Naive thymus-derived CD8-positive, alpha-beta T cell (primary cell): Measurements from ENCODE around the gene CYP3A4. TPM values are rescaled to one million over a fixed set of nuclear protein-coding genes. Genes with fewer than 3 reads are reported as not detected.

Experiments used
- ATAC-seq, 2 donors: fragments of 150-1000 bp; cut with Tn5 transposase in 1 of 2; sonication (Bioruptor Pico), chemical (Tn5 transposase) in 1 of 2; 1 replicate in 1 of 2; 2 replicates in 1 of 2; pipeline ENCODE4 v1.10.0; 2021; ENCODE audit warnings: mild to moderate bottlenecking in 2 of 2, moderate library complexity in 2 of 2
- POLR2A ChIA-PET: fragments of 350-600 bp; sonication (Branson Sonifier 250); formaldehyde crosslinking; loops from one replicate; lab custom pipeline; 2021; ENCODE audit warnings: antibody characterized with exemption; lab: Charles Lee
- DNase-seq, 10 donors: peaks; one replicate each; pipeline versions ENCODE4 v3.0.0 to v3.0.0-alpha.2; 2020 to 2022
- H3K27ac Mint-ChIP-seq, 10 donors: one replicate each; pipeline ENCODE4 v1.8.0; 2020 to 2022; ENCODE audit warnings: mild to moderate bottlenecking in 10 of 10, mixed read lengths in 10 of 10, moderate library complexity in 4 of 10, inconsistent platforms in 1 of 10
- H3K27me3 Mint-ChIP-seq, 5 donors: one replicate each; pipeline ENCODE4 v1.8.0; 2021 to 2022; ENCODE audit warnings: mixed read lengths in 5 of 5
- H3K36me3 Mint-ChIP-seq, 3 donors: one replicate each; pipeline ENCODE4 v1.8.0; 2020 to 2022; ENCODE audit warnings: mixed read lengths in 3 of 3, mild to moderate bottlenecking in 2 of 3, inconsistent platforms in 1 of 3
- H3K4me1 Mint-ChIP-seq, 4 donors: one replicate each; pipeline ENCODE4 v1.8.0; 2021 to 2022; ENCODE audit warnings: mixed read lengths in 4 of 4
- H3K4me3 Mint-ChIP-seq, 10 donors: one replicate each; pipeline ENCODE4 v1.8.0; 2020 to 2022; ENCODE audit warnings: mild to moderate bottlenecking in 10 of 10, mixed read lengths in 10 of 10, moderate library complexity in 6 of 10, inconsistent platforms in 1 of 10
- H3K9me3 Mint-ChIP-seq, 9 donors: one replicate each; pipeline ENCODE4 v1.8.0; 2020 to 2022; ENCODE audit warnings: mixed read lengths in 9 of 9, mild to moderate bottlenecking in 3 of 9, inconsistent platforms in 1 of 9, moderate library complexity in 1 of 9
- polyA plus RNA-seq, 3 donors: library from polyadenylated mRNA; unstranded; fragments of 300-500 nt; fragmentation: Illumina TruSeq; gene quantifications; one replicate each; pipeline ENCODE4 v1.2.3, GENCODE V29; 2021
- total RNA-seq, 8 experiments: library from RNA in 2 of 8; stranded (reverse) in 2 of 8; gene quantifications; one replicate each; pipeline ENCODE4 v1.2.3 and lab custom pipeline; 2021 to 2026

Gene CYP3A4
- total RNA-seq: not detected
- under 1 TPM in 1 of 3 donors, not detected in 2; 0.14 TPM for polyA plus RNA-seq
- total RNA-seq (lab: John Stamatoyannopoulos, UW): 0 to 0.08 (median 0) reads per million in 6 experiments

DNA sequence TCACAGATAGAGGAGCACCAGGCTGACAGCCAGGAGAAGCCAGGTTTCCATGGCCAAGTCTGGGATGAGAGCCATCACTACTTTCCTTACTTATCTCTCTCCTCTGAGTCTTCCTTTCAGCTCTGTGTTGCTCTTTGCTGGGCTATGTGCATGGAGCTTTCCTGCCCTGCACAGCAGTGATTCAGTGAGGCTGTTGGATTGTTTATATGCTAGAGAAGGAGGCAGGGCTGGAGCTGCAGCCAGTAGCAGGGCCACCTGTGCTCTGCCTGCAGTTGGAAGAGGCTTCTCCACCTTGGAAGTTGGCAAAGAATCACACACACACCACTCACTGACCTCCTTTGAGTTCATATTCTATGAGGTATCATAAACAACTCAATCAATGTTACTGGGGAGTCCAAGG lies at the start of gene CYP3A4:
TSS of gene CYP3A4 (minus strand) at position 178 of the 400 bp plus-strand sequence. CDS start at position 75, 103 bp downstream.
- Mint-ChIP-seq H3K9me3 (no peaks in the 10 kb centered on the region), H3K4me1 (peaks cover 5 to 24% (median 9%) of the 10 kb centered on the region in 4 donors), H3K4me3 (no peak within 1 kb of the TSS), H3K36me3 (no peaks in the 10 kb centered on the region), H3K27me3 (peaks cover 3 to 31% (median 19%) of the 10 kb centered on the region in 5 donors), H3K27ac (peak within 1 kb of the TSS in 1 of 10 donors; percentile 10)
- no peak for ATAC-seq
- no peak for DNase-seq
- POLR2A ChIA-PET: no interaction called here

GRCh38 chr7:99833289-99833877 lies 49.4 kb upstream of the CYP3A4 start:
- H3K27me3 Mint-ChIP-seq: peaks cover 0 to 8% (median 1%) of the 10 kb centered on the region in 5 donors
- no peaks in the 10 kb centered on the region for H3K36me3 Mint-ChIP-seq
- no peak for DNase-seq
- H3K4me1 Mint-ChIP-seq: peaks cover 4 to 6% (median 5%) of the 10 kb centered on the region in 4 donors
- no peak overlapping the region for H3K4me3 Mint-ChIP-seq
- POLR2A ChIA-PET: no interaction called here
- no peaks in the 10 kb centered on the region for H3K9me3 Mint-ChIP-seq
- no peak for ATAC-seq
- no peak overlapping the region for H3K27ac Mint-ChIP-seq

- ATAC-seq (no peak), DNase-seq (no peak)
- H3K27ac Mint-ChIP-seq: no peak overlapping the region
- no peaks in the 10 kb centered on the region for H3K9me3 Mint-ChIP-seq
- H3K27me3 Mint-ChIP-seq: peaks cover 0 to 12% (median 1%) of the 10 kb centered on the region in 5 donors
- H3K4me1 Mint-ChIP-seq: no peaks in the 10 kb centered on the region
- H3K4me3 Mint-ChIP-seq: no peak overlapping the region
- H3K36me3 Mint-ChIP-seq: no peaks in the 10 kb centered on the region
- POLR2A ChIA-PET: interaction anchor here (0.6 kb wide), 1 partner anchor 16 kb away, joined by 6 read pairs; no protein-coding TSS in a partner anchor
Observed at GRCh38 chr7:99831595-99831994, 47.6 kb upstream of the CYP3A4 start.

DNA sequence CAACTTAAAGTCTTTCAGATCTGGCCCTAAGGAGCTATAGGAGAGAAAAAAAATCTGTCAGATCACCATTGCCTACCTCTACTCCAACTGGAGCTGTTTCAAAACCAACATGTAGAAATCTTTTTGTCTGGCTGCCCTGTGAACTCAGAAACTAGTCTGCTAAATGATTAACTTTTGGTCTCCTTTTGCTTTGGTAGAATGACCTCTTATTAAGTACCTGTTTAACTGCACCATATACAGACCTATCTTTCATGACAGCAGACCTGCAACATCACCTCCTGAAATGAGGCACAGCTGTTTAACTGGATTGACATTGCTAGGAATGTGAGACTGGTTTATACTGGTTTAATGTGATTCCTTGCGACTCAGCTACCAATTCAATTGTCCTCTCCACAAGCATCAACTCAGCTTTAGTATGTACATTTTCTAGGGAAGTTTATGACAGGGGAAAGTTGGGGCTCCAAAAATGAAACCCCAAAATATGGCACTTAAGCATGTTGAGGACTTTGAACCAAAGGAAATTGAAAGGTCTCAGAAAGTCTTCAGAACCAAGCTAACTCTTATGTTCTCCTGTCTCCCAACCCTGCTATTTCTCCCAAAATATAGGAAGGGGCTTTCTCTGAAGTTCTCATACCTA lies 45.7 kb upstream of the CYP3A4 start:
- Mint-ChIP-seq H3K4me3 (no peak overlapping the region), H3K27ac (no peak overlapping the region), H3K4me1 (no peaks in the 10 kb centered on the region), H3K27me3 (peaks cover 0 to 13% (median 1%) of the 10 kb centered on the region in 5 donors), H3K36me3 (no peaks in the 10 kb centered on the region), H3K9me3 (no peaks in the 10 kb centered on the region)
- DNase-seq (no peak), ATAC-seq (no peak)
- POLR2A ChIA-PET: no interaction called here

DNA sequence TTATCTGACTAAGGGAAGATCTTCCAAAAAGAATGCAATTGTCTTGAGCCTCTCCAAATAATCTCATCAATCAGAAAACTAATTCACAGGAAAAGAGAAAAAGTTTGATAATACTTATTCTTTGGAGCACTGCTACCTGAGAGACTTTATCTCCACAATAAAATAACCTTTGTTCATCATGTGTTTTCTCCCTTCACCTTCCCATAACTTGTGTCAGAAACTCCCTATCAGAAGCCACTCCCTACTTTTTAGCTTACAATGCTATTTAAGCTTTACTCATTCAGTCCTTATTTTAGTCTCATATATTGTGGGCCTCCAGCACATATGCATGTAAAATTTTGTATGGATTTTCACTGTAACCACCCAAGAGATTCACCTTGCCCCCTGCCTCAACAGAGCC lies 44.8 kb upstream of the CYP3A4 start:
- Mint-ChIP-seq H3K27ac (no peak overlapping the region), H3K27me3 (peaks cover 0 to 13% (median 1%) of the 10 kb centered on the region in 5 donors), H3K9me3 (no peaks in the 10 kb centered on the region), H3K4me1 (no peaks in the 10 kb centered on the region), H3K36me3 (no peaks in the 10 kb centered on the region), H3K4me3 (no peak overlapping the region)
- ATAC-seq: no peak
- POLR2A ChIA-PET: no interaction called here
- no peak for DNase-seq

- POLR2A ChIA-PET: no interaction called here
- Mint-ChIP-seq H3K4me1 (no peaks in the 10 kb centered on the region), H3K36me3 (no peaks in the 10 kb centered on the region), H3K27ac (peak overlapping the region in 1 of 10 donors; percentile 37), H3K9me3 (no peaks in the 10 kb centered on the region), H3K4me3 (no peak overlapping the region), H3K27me3 (peaks cover 0 to 10% (median 0%) of the 10 kb centered on the region in 5 donors)
- ATAC-seq (no peak), DNase-seq (no peak)
Observed at GRCh38 chr7:99827040-99827778, 43.2 kb upstream of the CYP3A4 start.

DNA sequence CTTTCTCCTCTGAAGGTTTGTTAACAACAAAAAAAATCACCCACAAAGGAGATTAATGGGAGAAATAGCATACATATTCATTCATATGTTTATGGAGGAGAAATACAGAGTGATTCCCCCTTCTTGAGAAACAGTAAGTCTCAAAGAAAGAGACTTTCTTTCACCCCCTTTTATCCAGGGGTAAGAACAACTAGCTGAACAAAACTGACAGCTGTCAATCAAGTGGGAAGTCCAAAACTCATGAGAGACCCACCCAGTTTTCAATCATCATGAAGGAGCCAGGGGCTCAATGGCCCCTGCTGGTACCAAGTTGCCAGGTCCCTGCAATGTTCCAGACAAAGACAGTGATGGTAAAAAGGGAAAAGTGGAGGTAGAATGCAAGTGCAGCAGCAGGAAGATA lies 41.9 kb upstream of the CYP3A4 start:
- H3K27ac Mint-ChIP-seq: no peak overlapping the region
- ATAC-seq: no peak
- no peak overlapping the region for H3K4me3 Mint-ChIP-seq
- POLR2A ChIA-PET: no interaction called here
- H3K27me3 Mint-ChIP-seq: peaks cover 0 to 10% (median 0%) of the 10 kb centered on the region in 5 donors
- DNase-seq: no peak
- H3K36me3 Mint-ChIP-seq: no peaks in the 10 kb centered on the region
- H3K9me3 Mint-ChIP-seq: no peaks in the 10 kb centered on the region
- no peaks in the 10 kb centered on the region for H3K4me1 Mint-ChIP-seq

DNA sequence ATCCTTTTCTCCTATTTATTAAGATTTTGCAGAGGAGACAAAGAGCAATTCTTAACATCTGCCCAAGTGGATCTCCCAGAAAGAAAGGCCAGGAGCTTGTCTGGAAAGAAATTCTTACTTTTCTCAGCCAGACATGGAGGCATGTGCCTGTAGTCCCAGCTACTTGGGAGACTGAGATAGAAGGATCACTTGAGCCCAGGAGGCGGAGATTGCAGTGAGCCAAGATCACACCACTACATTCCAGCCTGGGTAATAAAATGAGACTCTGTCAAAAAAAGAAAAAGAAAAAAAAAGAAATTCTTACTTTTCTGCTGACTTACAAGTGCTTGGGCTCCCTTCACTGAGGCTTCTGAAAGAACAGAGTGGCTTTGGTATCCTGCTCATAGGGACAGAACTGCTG lies 41.5 kb upstream of the CYP3A4 start:
- ATAC-seq: no peak
- Mint-ChIP-seq H3K27me3 (peaks cover 0 to 7% (median 0%) of the 10 kb centered on the region in 5 donors), H3K9me3 (no peaks in the 10 kb centered on the region), H3K27ac (no peak overlapping the region), H3K36me3 (no peaks in the 10 kb centered on the region), H3K4me3 (no peak overlapping the region), H3K4me1 (no peaks in the 10 kb centered on the region)
- no peak for DNase-seq
- POLR2A ChIA-PET: no interaction called here

GRCh38 chr7:99824091-99824490 lies 40.1 kb upstream of the CYP3A4 start:
- DNase-seq (no peak), ATAC-seq (no peak)
- Mint-ChIP-seq H3K4me3 (no peak overlapping the region), H3K4me1 (no peaks in the 10 kb centered on the region), H3K27me3 (peaks cover 0 to 7% (median 1%) of the 10 kb centered on the region in 5 donors), H3K36me3 (no peaks in the 10 kb centered on the region), H3K27ac (no peak overlapping the region), H3K9me3 (no peaks in the 10 kb centered on the region)
- POLR2A ChIA-PET: no interaction called here

DNA sequence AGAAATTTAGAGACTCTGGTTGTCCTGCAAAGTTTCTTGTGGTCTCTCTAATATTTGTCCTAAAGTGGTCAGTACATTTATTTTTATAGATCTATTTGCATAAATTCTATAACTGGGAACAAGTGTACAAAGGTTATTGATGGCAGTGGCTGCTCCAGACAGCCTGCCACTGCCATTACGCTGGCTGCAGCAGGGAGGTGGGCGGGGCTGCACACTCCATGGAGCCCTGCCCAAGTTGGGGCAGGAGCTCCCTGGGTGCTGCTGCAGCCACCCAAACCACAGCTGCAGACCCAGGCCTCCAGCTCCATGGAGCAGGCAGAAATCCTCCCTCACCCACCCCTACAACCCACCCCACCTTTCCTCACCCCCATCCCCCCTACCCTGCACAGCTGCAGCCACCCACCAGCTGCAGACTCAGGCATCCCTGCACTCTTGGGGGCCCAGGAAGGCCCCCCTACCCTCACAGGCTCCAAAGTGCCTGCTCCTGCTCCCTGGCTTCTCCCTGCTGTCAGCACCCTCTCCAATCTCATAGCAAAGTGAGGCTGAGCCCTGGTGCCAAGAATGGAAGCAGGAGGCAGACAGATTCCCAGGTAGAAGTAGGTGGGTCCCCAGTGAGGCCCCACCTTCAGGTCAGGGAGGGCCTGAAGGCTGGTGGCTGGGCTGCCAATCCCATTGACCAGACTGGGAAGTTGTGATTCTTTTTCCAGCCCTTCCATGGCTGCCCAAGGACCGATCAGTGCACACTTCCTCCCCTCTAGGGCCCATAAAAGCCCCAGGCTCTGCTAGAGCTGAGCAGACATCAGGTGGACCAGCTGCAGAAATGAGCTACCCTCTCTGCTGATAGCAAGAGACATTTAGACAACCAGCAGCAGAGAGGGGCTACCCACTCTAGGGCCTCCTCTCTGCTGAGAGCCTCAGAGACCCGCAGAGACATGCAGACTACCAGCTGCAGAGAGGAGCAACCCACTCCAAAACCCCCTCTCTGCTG lies 39.0 kb upstream of the CYP3A4 start:
- DNase-seq (no peak), ATAC-seq (no peak)
- POLR2A ChIA-PET: no interaction called here
- Mint-ChIP-seq H3K27ac (no peak overlapping the region), H3K4me3 (peak overlapping the region in 1 of 10 donors; percentile 23), H3K4me1 (no peaks in the 10 kb centered on the region), H3K27me3 (peaks cover 0 to 7% (median 4%) of the 10 kb centered on the region in 5 donors), H3K9me3 (no peaks in the 10 kb centered on the region), H3K36me3 (no peaks in the 10 kb centered on the region)

DNA sequence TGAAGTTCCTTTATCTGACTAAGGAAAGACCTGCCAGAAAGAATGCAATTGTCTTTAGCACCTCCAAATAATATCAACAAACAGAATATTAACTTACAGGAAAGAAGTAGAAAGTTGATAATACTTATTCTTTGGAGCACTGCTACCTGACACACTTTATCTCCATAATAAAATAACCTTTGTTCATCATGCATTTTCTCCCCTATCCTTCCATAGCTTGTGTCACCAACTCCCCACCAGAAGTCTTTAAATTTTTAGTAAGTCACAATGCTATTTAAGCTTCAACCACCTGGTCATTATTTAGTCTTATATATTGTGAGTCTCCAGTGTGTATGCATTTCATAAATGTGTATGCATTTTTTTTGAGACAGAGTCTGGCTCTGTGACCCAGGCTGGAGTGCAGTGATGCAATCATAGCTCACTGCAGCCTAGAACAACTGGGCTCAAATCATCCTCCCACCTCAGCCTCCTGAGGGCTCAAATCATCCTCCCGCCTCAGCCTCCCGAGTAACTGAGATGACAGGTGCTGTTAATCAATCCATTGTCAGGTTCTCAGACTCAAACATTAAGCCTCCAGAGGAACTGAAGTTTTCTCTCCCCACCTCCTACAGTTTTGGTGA lies 36.5 kb upstream of the CYP3A4 start:
- DNase-seq (no peak), ATAC-seq (no peak)
- Mint-ChIP-seq H3K36me3 (no peaks in the 10 kb centered on the region), H3K4me1 (no peaks in the 10 kb centered on the region), H3K4me3 (no peak overlapping the region), H3K27me3 (peaks cover 0 to 8% (median 3%) of the 10 kb centered on the region in 5 donors), H3K27ac (no peak overlapping the region), H3K9me3 (peaks cover 0 to 2% (median 0%) of the 10 kb centered on the region in 9 donors)
- POLR2A ChIA-PET: no interaction called here

- DNase-seq: no peak
- peaks cover 0 to 10% (median 3%) of the 10 kb centered on the region in 9 donors for H3K9me3 Mint-ChIP-seq
- H3K4me1 Mint-ChIP-seq: no peaks in the 10 kb centered on the region
- no peak overlapping the region for H3K4me3 Mint-ChIP-seq
- POLR2A ChIA-PET: no interaction called here
- peaks cover 13 to 55% (median 22%) of the 10 kb centered on the region in 5 donors for H3K27me3 Mint-ChIP-seq
- peaks cover 0 to 8% (median 8%) of the 10 kb centered on the region in 3 donors for H3K36me3 Mint-ChIP-seq
- no peak for ATAC-seq
- peak overlapping the region in 2 of 10 donors; percentile 15 to 33 for H3K27ac Mint-ChIP-seq
Observed at GRCh38 chr7:99808766-99809165, 24.8 kb upstream of the CYP3A4 start.
